Measurements from ENCODE around the gene PRKCH. TPM values are rescaled to one million over a fixed set of nuclear protein-coding genes. Genes with fewer than 3 reads are reported as not detected.

Gene PRKCH
- total RNA-seq, 1 experiment from 2014 or later, result 3.5 TPM

DNA sequence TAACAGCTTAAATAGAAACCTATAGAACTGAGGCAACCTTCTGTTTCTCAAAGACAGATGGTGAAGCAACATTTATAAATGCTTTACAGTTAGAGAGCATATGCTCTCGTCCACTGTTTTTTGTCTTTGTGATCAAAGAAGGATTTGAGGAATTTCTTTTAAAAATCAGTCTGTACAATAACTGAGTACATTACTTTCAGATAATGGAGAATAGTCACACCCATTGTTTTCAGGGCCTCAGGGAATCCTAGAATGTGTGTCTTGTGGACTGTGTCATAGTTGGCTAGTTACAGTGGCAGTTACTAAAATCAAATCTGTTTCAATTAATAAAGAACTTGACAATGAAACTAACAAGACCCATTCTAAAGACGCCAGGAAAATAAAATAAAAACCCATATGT is 107.9 kb downstream of the PRKCH start:
- no peak for DNase-seq (ENCODE audit: low spot score)

- DNase-seq (ENCODE audit: low spot score), result no peak
These were observed 108.8 kb downstream of the PRKCH start for GRCh38 chr14:61430066-61430757.

GRCh38 chr14:61433169-61433568 is 111.8 kb downstream of the PRKCH start:
- DNase-seq (ENCODE audit: low spot score), result no peak

DNA sequence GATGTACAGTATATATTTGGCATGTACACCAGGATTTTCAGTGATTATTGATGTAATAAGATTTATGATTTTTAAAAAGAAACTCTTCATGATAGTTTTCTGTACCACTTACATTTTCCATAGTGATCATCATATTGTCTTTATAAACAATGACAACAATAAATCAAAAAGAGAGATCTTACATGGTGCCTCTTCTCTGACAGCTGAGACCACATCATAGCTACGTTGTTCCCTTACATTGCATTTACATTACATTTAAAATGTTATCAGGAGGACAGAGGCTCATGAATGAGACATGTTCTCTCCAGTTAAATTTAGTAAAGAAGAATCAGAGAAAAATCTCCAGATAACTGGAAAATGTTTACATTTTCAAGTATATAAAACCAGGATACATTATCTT is 112.4 kb downstream of the PRKCH start:
- no peak for DNase-seq (ENCODE audit: low spot score)

GRCh38 chr14:61434311-61434710 is 112.9 kb downstream of the PRKCH start:
- no peak for DNase-seq (ENCODE audit: low spot score)

GRCh38 chr14:61435563-61436337 is 114.4 kb downstream of the PRKCH start:
- DNase-seq (ENCODE audit: low spot score), result no peak

GRCh38 chr14:61437381-61437780 is 116.0 kb downstream of the PRKCH start:
- no peak for DNase-seq (ENCODE audit: low spot score)

GRCh38 chr14:61438036-61438435 is 116.7 kb downstream of the PRKCH start:
- no peak for DNase-seq (ENCODE audit: low spot score)

DNA sequence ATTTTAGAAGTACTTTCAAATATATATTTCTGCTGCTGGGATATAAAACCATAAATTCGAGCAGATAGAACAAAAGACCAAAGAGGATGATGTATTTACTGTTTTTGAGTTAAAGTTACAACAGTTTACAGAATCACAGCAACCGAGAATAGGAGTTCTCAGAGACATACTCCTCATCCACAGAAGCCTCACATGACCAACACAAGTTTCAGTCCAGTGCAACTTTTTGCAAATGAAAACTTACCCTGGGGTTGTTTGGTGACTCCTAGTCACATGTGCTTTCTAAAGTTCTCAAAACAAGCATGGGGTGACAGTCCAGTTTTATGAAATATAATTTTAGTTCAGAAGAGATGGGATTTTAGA is 117.1 kb downstream of the PRKCH start:
- DNase-seq (ENCODE audit: low spot score), result no peak

DNA sequence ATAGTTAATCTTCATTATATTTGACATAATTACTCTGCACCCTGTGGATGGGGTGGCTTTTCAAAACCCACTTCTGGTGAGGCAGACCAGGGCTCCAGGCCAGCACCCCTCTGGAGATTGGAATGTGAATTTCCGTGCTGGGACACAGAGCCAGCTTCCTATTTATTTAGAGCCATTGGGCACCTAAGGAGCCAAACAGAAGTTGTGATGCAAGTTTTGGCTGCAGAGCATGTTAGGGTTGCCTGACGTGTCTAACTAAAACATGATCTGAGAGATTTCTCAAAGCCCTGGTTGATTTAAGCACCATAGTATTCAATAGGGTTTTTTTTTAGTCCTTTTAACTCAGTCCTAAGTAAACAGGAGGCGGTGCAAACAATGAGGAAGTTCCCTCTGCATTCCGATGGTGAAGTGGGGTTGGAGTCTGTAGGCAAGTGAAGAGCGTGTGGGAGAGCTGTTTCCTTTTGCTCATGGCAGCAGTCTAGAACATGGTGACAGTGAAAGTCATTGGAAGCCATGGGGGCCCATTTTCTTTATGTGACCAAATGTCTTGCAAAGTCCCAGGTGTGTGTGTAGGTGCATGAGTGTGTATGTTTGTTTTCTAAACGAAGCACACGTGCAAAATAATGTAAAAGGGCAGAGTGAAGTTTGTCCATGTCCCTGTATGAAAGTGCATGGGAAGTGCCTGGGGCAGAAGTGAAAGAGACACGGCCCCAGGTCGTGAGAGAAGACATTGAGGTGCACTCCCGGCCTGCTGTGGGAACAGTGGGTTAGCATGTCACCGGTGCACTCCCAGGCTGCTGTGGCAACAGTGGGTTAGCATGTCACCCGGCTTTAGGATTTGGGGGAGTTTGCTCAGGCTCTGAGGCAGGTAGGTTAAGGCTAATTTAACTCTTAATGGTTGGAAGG is 117.7 kb downstream of the PRKCH start:
- peak; percentile 63 for DNase-seq (ENCODE audit: low spot score)

- no peak for DNase-seq (ENCODE audit: low spot score)
These were observed 118.5 kb downstream of the PRKCH start for GRCh38 chr14:61439779-61440418.

GRCh38 chr14:61443481-61443880 is 122.1 kb downstream of the PRKCH start:
- DNase-seq (ENCODE audit: low spot score), result no peak

DNA sequence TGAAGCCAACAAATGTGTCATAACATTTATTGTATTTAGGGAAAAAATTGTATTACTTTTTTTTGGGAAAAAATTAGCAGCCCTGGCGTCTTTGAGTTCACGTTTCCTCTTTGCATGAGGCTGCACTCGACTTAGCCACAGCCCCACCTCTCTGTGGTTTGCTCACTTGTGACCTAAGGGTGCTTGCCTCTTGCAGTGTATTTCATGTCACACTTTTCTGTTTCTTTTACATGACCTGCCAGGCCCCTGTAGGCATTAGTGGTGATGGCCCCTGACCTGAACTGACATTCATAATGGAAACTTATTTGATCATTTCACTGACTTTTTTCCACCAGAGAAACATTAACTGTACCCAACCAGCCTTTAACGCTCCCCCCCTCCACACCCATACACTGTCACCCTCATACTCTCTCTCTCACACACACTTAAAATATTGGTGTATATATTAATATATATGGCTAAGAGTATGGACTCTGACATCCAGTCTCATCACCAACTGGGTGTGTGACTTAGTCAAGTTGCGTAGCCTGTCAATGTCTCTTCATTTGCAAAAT is 122.9 kb downstream of the PRKCH start:
- DNase-seq (ENCODE audit: low spot score), result no peak

- DNase-seq (ENCODE audit: low spot score), result no peak
These were observed 130.1 kb downstream of the PRKCH start for GRCh38 chr14:61451491-61451890.

DNA sequence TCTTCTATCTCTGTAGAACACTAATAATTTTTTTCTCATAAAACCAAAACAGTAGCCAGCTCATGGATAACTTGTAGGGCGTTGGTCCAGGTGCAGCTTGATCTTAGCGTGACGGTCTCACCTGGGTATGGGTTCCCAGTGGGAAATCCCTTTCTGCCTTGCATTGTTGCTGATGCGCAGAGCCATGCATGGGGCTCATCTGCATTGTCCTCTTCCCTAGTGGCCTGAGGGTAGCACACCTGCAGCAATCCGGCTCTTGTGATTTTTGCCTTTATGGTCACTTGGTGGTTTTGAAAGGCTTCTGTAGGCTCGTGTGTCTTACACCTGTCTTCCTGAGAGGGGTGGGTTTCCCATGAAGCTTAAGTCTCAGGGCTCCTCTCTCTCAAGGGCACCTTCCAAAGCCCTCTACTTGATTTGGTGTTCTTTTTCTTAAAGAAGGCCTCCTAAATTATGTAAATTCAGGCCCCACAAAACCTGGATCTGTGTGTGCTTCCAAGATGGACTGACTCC is 130.6 kb downstream of the PRKCH start:
- no peak for DNase-seq (ENCODE audit: low spot score)

GRCh38 chr14:61452452-61452851 is 131.1 kb downstream of the PRKCH start:
- DNase-seq (ENCODE audit: low spot score), result no peak

GRCh38 chr14:61453103-61453767 is 131.9 kb downstream of the PRKCH start:
- no peak for DNase-seq (ENCODE audit: low spot score)

DNA sequence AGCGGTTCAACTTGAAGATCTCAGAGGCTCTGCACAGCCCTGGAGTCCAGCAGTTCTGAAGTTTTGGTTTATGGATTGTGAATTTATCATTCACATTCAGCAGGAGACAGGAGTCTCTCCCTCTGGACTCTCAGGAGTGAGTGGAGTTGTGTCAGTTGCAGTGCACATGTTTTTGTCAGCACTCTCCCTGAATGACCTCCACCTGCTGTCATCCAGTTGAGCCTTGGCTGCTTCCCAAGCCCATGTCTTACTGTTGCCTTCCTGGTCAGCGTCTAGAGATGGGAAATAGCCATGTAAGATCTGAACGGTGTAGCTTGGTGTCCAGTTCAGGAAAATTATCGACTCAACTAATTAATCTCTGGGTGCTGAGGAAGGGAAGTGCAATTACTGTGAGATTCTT is 133.2 kb downstream of the PRKCH start:
- DNase-seq (ENCODE audit: low spot score), result no peak

GRCh38 chr14:61455351-61455750 is 134.0 kb downstream of the PRKCH start:
- no peak for DNase-seq (ENCODE audit: low spot score)

DNA sequence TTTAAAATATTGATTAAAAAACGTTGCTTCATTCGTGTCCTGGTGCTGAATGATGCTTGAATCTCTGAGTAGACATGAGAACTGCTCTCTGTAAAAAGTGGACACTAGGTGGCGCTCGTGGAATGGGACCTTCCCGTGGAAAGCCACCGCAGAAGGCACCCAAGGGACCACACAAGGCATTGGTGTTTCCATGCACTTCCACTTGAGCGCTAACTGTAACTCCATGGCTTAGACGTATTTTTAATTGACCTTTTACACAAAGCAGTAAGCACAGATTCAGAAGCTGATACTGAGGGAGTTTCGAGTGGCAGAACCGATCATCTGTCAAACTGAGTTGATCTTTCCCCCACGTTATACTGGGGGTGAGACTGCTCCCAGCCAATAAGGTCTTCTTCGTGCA is 135.3 kb downstream of the PRKCH start:
- DNase-seq (ENCODE audit: low spot score), result peak; percentile 58

- DNase-seq (ENCODE audit: low spot score), result no peak
These were observed 137.4 kb downstream of the PRKCH start for GRCh38 chr14:61458766-61459165.

Measured in A172 (cell line).